ENCODE measurements around the gene HRH1. TPM values are rescaled to one million over a fixed set of nuclear protein-coding genes. Genes with fewer than 3 reads are reported as not detected.

The HRH1 gene
- total and polyA plus RNA-seq, 10 of the 15 experiments (the other 5 are each of a cell fraction or from before 2014, with no cell fraction given): not detected

DNA sequence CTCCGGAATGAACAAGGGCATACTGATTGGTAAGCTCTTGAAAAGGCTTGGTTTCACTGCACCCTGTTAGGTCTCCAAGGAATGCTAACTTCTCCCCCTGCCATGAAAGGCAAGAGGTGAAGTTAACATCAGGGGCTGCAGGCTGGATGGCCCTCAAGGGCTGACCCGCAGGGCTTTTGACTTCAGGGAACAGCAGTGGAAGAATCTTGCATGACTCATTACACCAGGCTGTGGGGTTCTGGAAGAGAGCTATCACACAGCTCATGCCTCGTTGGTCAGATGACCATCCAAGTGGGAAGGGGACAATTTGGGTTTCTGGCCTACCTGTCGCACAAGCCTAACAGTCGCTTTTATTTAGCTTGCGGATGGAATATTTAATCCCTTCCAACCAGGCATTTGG is 94.3 kb downstream of the HRH1 start:
- TF ChIP-seq SIN3A (IDR thresholded peaks at IDR 0.05; ENCODE audit: low read depth, low read length): no peak
- TF ChIP-seq, protein P1, sequence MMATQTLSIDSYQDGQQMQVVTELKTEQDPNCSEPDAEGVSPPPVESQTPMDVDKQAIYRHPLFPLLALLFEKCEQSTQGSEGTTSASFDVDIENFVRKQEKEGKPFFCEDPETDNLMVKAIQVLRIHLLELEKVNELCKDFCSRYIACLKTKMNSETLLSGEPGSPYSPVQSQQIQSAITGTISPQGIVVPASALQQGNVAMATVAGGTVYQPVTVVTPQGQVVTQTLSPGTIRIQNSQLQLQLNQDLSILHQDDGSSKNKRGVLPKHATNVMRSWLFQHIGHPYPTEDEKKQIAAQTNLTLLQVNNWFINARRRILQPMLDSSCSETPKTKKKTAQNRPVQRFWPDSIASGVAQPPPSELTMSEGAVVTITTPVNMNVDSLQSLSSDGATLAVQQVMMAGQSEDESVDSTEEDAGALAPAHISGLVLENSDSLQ (IDR thresholded peaks at IDR 0.05): no peak
- no peak for TF ChIP-seq ATF7 (IDR thresholded peaks at IDR 0.05; ENCODE audit: low read depth)
- TF ChIP-seq NFIC (IDR thresholded peaks at IDR 0.05; ENCODE audit: low read depth, low read length): no peak
- ChIA-PET RAD21 (ENCODE audit: unreplicated experiment) (interaction anchor here (0.7 kb wide), 1 partner anchor 123 kb away, joined by 3 read pairs; no protein-coding TSS in a partner anchor), CTCF (interaction anchor here (1.0 to 1.6 kb wide), 3 partner anchors 11 to 402 kb away, joined by 3 to 5 read pairs (median 3); no protein-coding TSS in a partner anchor), SMC1A (ENCODE audit: uncharacterized antibody, unreplicated experiment) (interaction anchor here (1.0 to 1.7 kb wide), 4 partner anchors 16 to 85 kb away, joined by 3 to 4 read pairs (median 3); partner anchors contain the start of gene ATG7), POLR2A (no interaction called here)
- H3K4me2 ChIP-seq (ENCODE audit: control insufficient read depth, insufficient read depth): no peak overlapping the region
- 61% methylated on average over 6 of the region's 6 CpGs for WGBS (ENCODE audit: insufficient coverage, insufficient replicate concordance, low lambda C conversion rate, missing lambda C conversion rate)
- FAIRE-seq: no peak
- H4K20me1 ChIP-seq (ENCODE audit: control insufficient read depth, insufficient read depth): no peaks in the 10 kb centered on the region
- in situ Hi-C loops (cut with MboI) (no loop called here), intact Hi-C loops (cut with micrococcal nuclease; ENCODE audit: unreplicated experiment) (no loop called here)
- H3K9me3 ChIP-seq (replicated peaks; ENCODE audit: control insufficient read depth, insufficient read depth, low read length): no peaks in the 10 kb centered on the region
- no peak overlapping the region for H3K27ac ChIP-seq (ENCODE audit: control insufficient read depth, insufficient read depth)
- H3K9ac ChIP-seq (ENCODE audit: control insufficient read depth, insufficient read depth, low read length): no peak overlapping the region
- H3K27me3 ChIP-seq (replicated peaks in 1 of 2; ENCODE audit: control insufficient read depth in 2 of 2, insufficient read depth in 2 of 2, low read length in 1 of 2): no peaks in the 10 kb centered on the region
- no peak overlapping the region for H3K4me3 ChIP-seq
- H3K4me1 ChIP-seq (ENCODE audit: control insufficient read depth, insufficient read depth, low read length): no peaks in the 10 kb centered on the region
- no peak for ATAC-seq
- no peak overlapping the region for H2AFZ ChIP-seq (ENCODE audit: control insufficient read depth, low read depth, low read length)
- H3K79me2 ChIP-seq (ENCODE audit: control insufficient read depth, insufficient read depth, low read length): no peaks in the 10 kb centered on the region
- no peaks in the 10 kb centered on the region for H3K36me3 ChIP-seq (ENCODE audit: control insufficient read depth in 2 of 2, insufficient read depth in 2 of 2, low read length in 1 of 2)
- BruUV-seq (replicated peaks): no TSS peak
- DNase-seq (ENCODE audit: low read depth, low spot score): no peak

DNA sequence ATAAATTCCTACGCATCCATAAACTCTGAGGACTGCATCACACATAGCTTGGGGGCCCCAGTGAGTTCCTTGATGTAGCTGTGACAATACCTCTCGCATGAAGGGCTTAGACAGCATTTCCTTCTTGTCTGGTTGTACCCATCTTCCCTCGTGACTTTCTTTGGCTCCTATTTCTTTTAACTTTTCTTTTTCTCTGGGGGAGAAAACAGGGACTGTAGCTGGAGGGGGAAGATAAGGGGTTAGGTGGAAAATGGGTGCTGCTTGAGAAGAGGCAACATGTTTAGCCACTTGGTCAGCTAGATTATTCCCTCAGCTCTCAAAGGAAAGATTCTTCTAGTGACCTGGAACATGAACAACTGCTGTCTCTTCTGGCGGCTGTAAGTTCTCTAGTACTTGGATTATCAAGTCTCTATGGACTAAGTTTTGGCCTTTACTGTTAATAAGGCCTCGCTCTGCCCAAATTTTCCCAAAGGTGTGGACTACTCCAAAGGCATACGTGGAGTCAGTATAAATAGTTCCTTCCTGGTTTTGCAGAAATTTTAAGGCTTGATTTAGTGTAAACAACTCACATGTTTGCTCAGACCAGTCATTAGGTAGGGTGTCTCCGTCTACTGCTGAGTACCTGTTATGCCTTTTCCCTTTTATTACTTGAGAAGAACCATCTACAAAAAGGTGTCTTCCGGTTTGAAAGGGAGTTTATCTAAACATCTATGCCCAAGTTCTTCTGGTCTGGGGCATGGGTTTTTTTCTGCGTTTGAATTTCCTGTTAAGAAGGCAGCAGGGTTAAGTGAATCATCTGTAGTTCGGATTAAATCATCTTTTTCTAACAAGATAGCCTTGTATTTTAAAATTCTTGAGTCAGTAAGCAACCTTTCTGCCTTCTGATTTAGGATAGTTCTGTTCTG is 96.9 kb downstream of the HRH1 start:
- intact Hi-C loops (cut with micrococcal nuclease; ENCODE audit: unreplicated experiment) (loop anchor here (5.0 kb wide), 1 partner anchor 86 kb away; no protein-coding TSS in a partner anchor), in situ Hi-C loops (cut with MboI) (no loop called here)
- Histone ChIP-seq H3K9ac (ENCODE audit: control insufficient read depth, insufficient read depth, low read length) (no peak overlapping the region), H3K4me3 (no peak overlapping the region), H3K79me2 (ENCODE audit: control insufficient read depth, insufficient read depth, low read length) (no peaks in the 10 kb centered on the region), H2AFZ (ENCODE audit: control insufficient read depth, low read depth, low read length) (no peak overlapping the region), H3K27ac (ENCODE audit: control insufficient read depth, insufficient read depth) (no peak overlapping the region), H3K27me3 (replicated peaks in 1 of 2; ENCODE audit: control insufficient read depth in 2 of 2, insufficient read depth in 2 of 2, low read length in 1 of 2) (peaks cover 0 to 2% of the 10 kb centered on the region in 2 experiments; a peak in 1 of 4 replicates), H3K9me3 (replicated peaks; ENCODE audit: control insufficient read depth, insufficient read depth, low read length) (no peaks in the 10 kb centered on the region; the same call in 2 of the 3 replicates), H4K20me1 (ENCODE audit: control insufficient read depth, insufficient read depth) (no peaks in the 10 kb centered on the region), H3K4me2 (ENCODE audit: control insufficient read depth, insufficient read depth) (no peak overlapping the region), H3K4me1 (ENCODE audit: control insufficient read depth, insufficient read depth, low read length) (no peaks in the 10 kb centered on the region), H3K36me3 (ENCODE audit: control insufficient read depth in 2 of 2, insufficient read depth in 2 of 2, low read length in 1 of 2) (no peaks in the 10 kb centered on the region)
- ChIA-PET RAD21 (ENCODE audit: unreplicated experiment) (no interaction called here), POLR2A (no interaction called here), SMC1A (ENCODE audit: uncharacterized antibody, unreplicated experiment) (no interaction called here), CTCF (interaction anchor here (1.1 kb wide), 1 partner anchor 19 kb away, joined by 3 read pairs; no protein-coding TSS in a partner anchor)
- no peak for ATAC-seq
- WGBS (ENCODE audit: insufficient coverage, insufficient replicate concordance, low lambda C conversion rate, missing lambda C conversion rate): 33% methylated on average over 10 of the region's 10 CpGs
- DNase-seq (ENCODE audit: low read depth, low spot score): no peak
- BruUV-seq (replicated peaks): no TSS peak
- FAIRE-seq: no peak
- TF ChIP-seq GABPA (IDR thresholded peaks at IDR 0.05; ENCODE audit: low read depth): no peak
- TF ChIP-seq SMC3 (IDR thresholded peaks at IDR 0.05; ENCODE audit: borderline replicate concordance, low read length): no peak
- TF ChIP-seq EGR1 (IDR thresholded peaks at IDR 0.05; ENCODE audit: borderline replicate concordance in 1 of 2, low read depth in 2 of 2, low read length in 2 of 2): no peak
- TF ChIP-seq BCL11A (IDR thresholded peaks at IDR 0.05; ENCODE audit: low read depth, low read length): no peak
- TF ChIP-seq IKZF1 (conservative IDR thresholded peaks at IDR 0.05): no peak
- TF ChIP-seq, protein P2, sequence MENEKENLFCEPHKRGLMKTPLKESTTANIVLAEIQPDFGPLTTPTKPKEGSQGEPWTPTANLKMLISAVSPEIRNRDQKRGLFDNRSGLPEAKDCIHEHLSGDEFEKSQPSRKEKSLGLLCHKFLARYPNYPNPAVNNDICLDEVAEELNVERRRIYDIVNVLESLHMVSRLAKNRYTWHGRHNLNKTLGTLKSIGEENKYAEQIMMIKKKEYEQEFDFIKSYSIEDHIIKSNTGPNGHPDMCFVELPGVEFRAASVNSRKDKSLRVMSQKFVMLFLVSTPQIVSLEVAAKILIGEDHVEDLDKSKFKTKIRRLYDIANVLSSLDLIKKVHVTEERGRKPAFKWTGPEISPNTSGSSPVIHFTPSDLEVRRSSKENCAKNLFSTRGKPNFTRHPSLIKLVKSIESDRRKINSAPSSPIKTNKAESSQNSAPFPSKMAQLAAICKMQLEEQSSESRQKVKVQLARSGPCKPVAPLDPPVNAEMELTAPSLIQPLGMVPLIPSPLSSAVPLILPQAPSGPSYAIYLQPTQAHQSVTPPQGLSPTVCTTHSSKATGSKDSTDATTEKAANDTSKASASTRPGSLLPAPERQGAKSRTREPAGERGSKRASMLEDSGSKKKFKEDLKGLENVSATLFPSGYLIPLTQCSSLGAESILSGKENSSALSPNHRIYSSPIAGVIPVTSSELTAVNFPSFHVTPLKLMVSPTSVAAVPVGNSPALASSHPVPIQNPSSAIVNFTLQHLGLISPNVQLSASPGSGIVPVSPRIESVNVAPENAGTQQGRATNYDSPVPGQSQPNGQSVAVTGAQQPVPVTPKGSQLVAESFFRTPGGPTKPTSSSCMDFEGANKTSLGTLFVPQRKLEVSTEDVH (IDR thresholded peaks at IDR 0.05; ENCODE audit: low read depth, partially characterized antibody): no peak
- TF ChIP-seq CREB1 (IDR thresholded peaks at IDR 0.05; ENCODE audit: low read depth): no peak
- no peak for TF ChIP-seq JUND (IDR thresholded peaks at IDR 0.05; ENCODE audit: low read depth, low read length)
